ENCODE data around the gene TFCP2.
"Not testable (repeated sequence)": the region's sequence is repeated elsewhere in the genome, so short reads cannot be mapped to it uniquely, and the experiment has no call there.

The TFCP2 gene

GRCh38 chr12:51172515-51173431 is at the start of gene TFCP2:
Gene TFCP2, minus strand, starts transcription at chr12:51173135. Its CDS starts 713 bp downstream, at chr12:51172422.
- H3K9me3 ChIP-seq (ENCODE audit: low read length) = no peaks in the 10 kb centered on the region
- peak within 1 kb of the TSS; percentile 59 for H3K4me2 ChIP-seq (ENCODE audit: low read length)
- no peak for TF ChIP-seq EZH2 (IDR thresholded peaks at IDR 0.05; ENCODE audit: borderline replicate concordance, low read length)
- no peak for TF ChIP-seq CTCF (IDR thresholded peaks at IDR 0.05; ENCODE audit: low read length)
- H3K4me1 ChIP-seq (ENCODE audit: insufficient read depth, low read length, severe bottlenecking) = peaks cover 11% of the 10 kb centered on the region
- H3K27ac ChIP-seq (ENCODE audit: low read depth, low read length, poor library complexity, severe bottlenecking) = no peak within 1 kb of the TSS
- no peaks in the 10 kb centered on the region for H3K79me2 ChIP-seq (ENCODE audit: insufficient read depth, low read length)
- peak within 1 kb of the TSS; percentile 60; the same call in 1 of the 2 replicates for H2AFZ ChIP-seq (ENCODE audit: low read length)
- H3K9me2 ChIP-seq (ENCODE audit: low read depth, low read length) = no peaks in the 10 kb centered on the region
- H4K20me1 ChIP-seq (ENCODE audit: insufficient read depth, low read length) = no peaks in the 10 kb centered on the region
- no peaks in the 10 kb centered on the region for H3K27me3 ChIP-seq (ENCODE audit: insufficient read depth, low read length)
- H3F3A ChIP-seq (ENCODE audit: insufficient read depth, low read length) = no peaks in the 10 kb centered on the region
- H3K36me3 ChIP-seq (ENCODE audit: insufficient read depth, low read length) = no peaks in the 10 kb centered on the region; the same call in 1 of the 2 replicates
- H3K4me3 ChIP-seq (ENCODE audit: low read depth, low read length, poor library complexity, severe bottlenecking) = peak within 1 kb of the TSS; percentile 54
- no peak within 1 kb of the TSS; the same call in 1 of the 2 replicates for H3K9ac ChIP-seq (ENCODE audit: low read length)

- Histone ChIP-seq H3K4me3 (ENCODE audit: low read depth, low read length, poor library complexity, severe bottlenecking) (no peak overlapping the region), H3K4me2 (ENCODE audit: low read length) (no peak overlapping the region), H3F3A (ENCODE audit: insufficient read depth, low read length) (peaks cover 4% of the 10 kb centered on the region), H3K79me2 (ENCODE audit: insufficient read depth, low read length) (no peaks in the 10 kb centered on the region), H3K9me3 (ENCODE audit: low read length) (no peaks in the 10 kb centered on the region), H3K36me3 (ENCODE audit: insufficient read depth, low read length) (no peaks in the 10 kb centered on the region), H3K9me2 (ENCODE audit: low read depth, low read length) (no peaks in the 10 kb centered on the region), H3K4me1 (ENCODE audit: insufficient read depth, low read length, severe bottlenecking) (peaks cover 10% of the 10 kb centered on the region), H2AFZ (ENCODE audit: low read length) (no peak overlapping the region), H3K27ac (ENCODE audit: low read depth, low read length, poor library complexity, severe bottlenecking) (no peak overlapping the region), H4K20me1 (ENCODE audit: insufficient read depth, low read length) (no peaks in the 10 kb centered on the region), H3K9ac (ENCODE audit: low read length) (no peak overlapping the region), H3K27me3 (ENCODE audit: insufficient read depth, low read length) (no peaks in the 10 kb centered on the region)
- TF ChIP-seq CTCF (IDR thresholded peaks at IDR 0.05; ENCODE audit: low read length) = no peak
- no peak for TF ChIP-seq EZH2 (IDR thresholded peaks at IDR 0.05; ENCODE audit: borderline replicate concordance, low read length)
These were observed 49.5 kb upstream of the TFCP2 start for GRCh38 chr12:51222461-51222860.

GRCh38 chr12:51219857-51220256 is 46.9 kb upstream of the TFCP2 start:
- not testable (repeated sequence) for H3K36me3 ChIP-seq (ENCODE audit: insufficient read depth, low read length); H3K9me2 ChIP-seq (ENCODE audit: low read depth, low read length); H3K9ac ChIP-seq (ENCODE audit: low read length); H2AFZ ChIP-seq (ENCODE audit: low read length); H3K4me1 ChIP-seq (ENCODE audit: insufficient read depth, low read length, severe bottlenecking); H3K27ac ChIP-seq (ENCODE audit: low read depth, low read length, poor library complexity, severe bottlenecking); H3K4me2 ChIP-seq (ENCODE audit: low read length); H3K27me3 ChIP-seq (ENCODE audit: insufficient read depth, low read length); H3K9me3 ChIP-seq (ENCODE audit: low read length); H3K4me3 ChIP-seq (ENCODE audit: low read depth, low read length, poor library complexity, severe bottlenecking); H3K79me2 ChIP-seq (ENCODE audit: insufficient read depth, low read length); H4K20me1 ChIP-seq (ENCODE audit: insufficient read depth, low read length)
- peaks cover 13% of the 10 kb centered on the region; the same call in 1 of the 2 replicates for H3F3A ChIP-seq (ENCODE audit: insufficient read depth, low read length)

Measured in OCI-LY1 (cell line).